DOHH2 (cell line): ENCODE results near the gene RBM26.

Source experiments
- H3F3A ChIP-seq: fragments of 200-600 bp; sonication (generic), shearing (Covaris generic); 2 replicates; pipeline ENCODE4 v1.6.0; 2016; ENCODE audit warnings: antibody characterized with exemption, mild to moderate bottlenecking; ENCODE audit not compliant: control insufficient read depth, insufficient read depth
- H3K27ac ChIP-seq: fragments of 200-600 bp; sonication (generic); 2 replicates; pipeline ENCODE4 v1.5.1; 2014; ENCODE audit warnings: low read depth, mild to moderate bottlenecking, low read length, moderate library complexity
- H3K27me3 ChIP-seq: fragments of 200-600 bp; sonication (generic); 2 replicates; pipeline ENCODE4 v1.6.1; 2014; ENCODE audit warnings: mild to moderate bottlenecking, low read length, mixed read lengths; ENCODE audit not compliant: control insufficient read depth
- H3K36me3 ChIP-seq: fragments of 200-600 bp; sonication (generic); 2 replicates; pipeline ENCODE4 v1.6.1; 2014; ENCODE audit warnings: mild to moderate bottlenecking, low read length, moderate library complexity, mixed read lengths; ENCODE audit not compliant: control insufficient read depth
- H3K4me1 ChIP-seq: fragments of 200-600 bp; sonication (generic); 2 replicates; pipeline ENCODE4 v1.6.1; 2014; ENCODE audit warnings: mild to moderate bottlenecking, low read length, mixed read lengths; ENCODE audit not compliant: control insufficient read depth
- H3K4me2 ChIP-seq: fragments of 200-600 bp; sonication (generic); 2 replicates; pipeline ENCODE4 v1.6.0; 2014; ENCODE audit warnings: mild to moderate bottlenecking, low read length, moderate library complexity
- H3K4me3 ChIP-seq: fragments of 200-600 bp; sonication (generic); 2 replicates; pipeline ENCODE4 v1.5.1; 2014; ENCODE audit warnings: mild to moderate bottlenecking, low read length, mixed read lengths
- H3K79me2 ChIP-seq: fragments of 200-600 bp; sonication (generic); 2 replicates; pipeline ENCODE4 v1.6.1; 2014; ENCODE audit warnings: mild to moderate bottlenecking, low read length, mixed read lengths; ENCODE audit not compliant: control insufficient read depth
- H3K9me2 ChIP-seq: fragments of 200-600 bp; sonication (generic); replicated peaks from 2 replicates; pipeline ENCODE4 v1.6.1; 2014; ENCODE audit warnings: mild to moderate bottlenecking, low read length, mixed read lengths; ENCODE audit not compliant: control insufficient read depth
- H3K9me3 ChIP-seq: fragments of 200-600 bp; sonication (generic); 2 replicates; pipeline ENCODE4 v1.6.1; 2014; ENCODE audit warnings: antibody characterized with exemption, low read length, mixed read lengths; ENCODE audit not compliant: control insufficient read depth, insufficient read depth
- H4K20me1 ChIP-seq: fragments of 200-600 bp; sonication (generic); 2 replicates; pipeline ENCODE4 v1.6.0; 2014; ENCODE audit warnings: low read depth, mild to moderate bottlenecking, antibody characterized with exemption, low read length, moderate library complexity; ENCODE audit not compliant: control insufficient read depth, insufficient read depth
- CTCF ChIP-seq: fragments of 200-600 bp; sonication (generic); IDR thresholded peaks from one replicate; pipeline ENCODE4 v1.5.1; 2014; ENCODE audit warnings: antibody characterized with exemption, mild to moderate bottlenecking, low read depth, low read length; ENCODE audit not compliant: poor library complexity, severe bottlenecking
- EZH2phosphoT487 ChIP-seq: fragments of 200-600 bp; sonication (generic); IDR thresholded peaks from 2 replicates; pipeline ENCODE4 v1.6.1; 2017; ENCODE audit warnings: borderline replicate concordance, mild to moderate bottlenecking, antibody characterized with exemption, low read length, moderate library complexity, mixed read lengths

RBM26 gene

GRCh38 chr13:79440958-79441528, 35.0 kb upstream of the RBM26 start:
- Histone ChIP-seq H3K36me3 (no peaks in the 10 kb centered on the region), H3K4me1 (no peaks in the 10 kb centered on the region), H3K9me3 (no peaks in the 10 kb centered on the region), H4K20me1 (no peaks in the 10 kb centered on the region), H3K4me2 (no peak overlapping the region), H3K79me2 (no peaks in the 10 kb centered on the region), H3K4me3 (no peak overlapping the region), H3K27me3 (no peaks in the 10 kb centered on the region), H3K27ac (no peak overlapping the region), H3F3A (no peaks in the 10 kb centered on the region), H3K9me2 (no peaks in the 10 kb centered on the region)
- TF ChIP-seq CTCF = no peak
- no peak for TF ChIP-seq EZH2phosphoT487

GRCh38 chr13:79439275-79439674, 33.2 kb upstream of the RBM26 start:
- Histone ChIP-seq H4K20me1 (no peaks in the 10 kb centered on the region), H3K4me1 (no peaks in the 10 kb centered on the region), H3K4me2 (no peak overlapping the region), H3K79me2 (no peaks in the 10 kb centered on the region), H3K4me3 (no peak overlapping the region), H3K36me3 (no peaks in the 10 kb centered on the region), H3K9me3 (no peaks in the 10 kb centered on the region), H3K9me2 (no peaks in the 10 kb centered on the region), H3K27me3 (no peaks in the 10 kb centered on the region), H3K27ac (no peak overlapping the region), H3F3A (no peaks in the 10 kb centered on the region)
- TF ChIP-seq EZH2phosphoT487 = no peak
- no peak for TF ChIP-seq CTCF

DNA sequence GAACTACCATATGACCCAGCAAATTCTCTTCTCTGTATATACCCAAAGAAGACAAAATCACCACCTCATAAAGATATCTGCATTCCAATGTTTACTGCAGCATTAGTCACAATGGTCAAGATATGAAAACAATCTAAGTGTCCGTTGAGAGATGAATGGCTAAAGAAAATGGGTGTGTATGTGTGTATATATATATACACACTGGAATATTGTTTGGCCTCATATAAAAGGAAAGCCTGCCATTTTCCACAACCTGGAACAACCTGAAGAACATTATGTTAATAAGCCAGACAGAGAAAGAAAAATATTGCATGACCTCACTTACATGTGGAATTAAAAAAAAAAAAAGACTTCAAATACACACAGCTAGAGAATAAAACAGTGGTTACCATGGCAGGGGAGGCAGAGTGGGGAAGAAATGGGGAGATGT, 29.5 kb upstream of the RBM26 start:
- H3K79me2 ChIP-seq = no peaks in the 10 kb centered on the region
- H3K4me2 ChIP-seq = no peak overlapping the region
- H3K36me3 ChIP-seq = no peaks in the 10 kb centered on the region
- H4K20me1 ChIP-seq = no peaks in the 10 kb centered on the region
- no peaks in the 10 kb centered on the region for H3F3A ChIP-seq
- no peak overlapping the region for H3K4me3 ChIP-seq
- no peaks in the 10 kb centered on the region for H3K4me1 ChIP-seq
- H3K9me3 ChIP-seq = no peaks in the 10 kb centered on the region
- no peak for TF ChIP-seq CTCF
- TF ChIP-seq EZH2phosphoT487 = no peak
- no peaks in the 10 kb centered on the region for H3K27me3 ChIP-seq
- H3K27ac ChIP-seq = no peak overlapping the region
- no peaks in the 10 kb centered on the region for H3K9me2 ChIP-seq
